ENCODE results near the gene KSR2. TPM values are rescaled to one million over a fixed set of nuclear protein-coding genes. Genes with fewer than 3 reads are reported as not detected.
A peak's percentile ranks its signal among the peaks of the same experiment; 100 is the strongest.

Gene KSR2
- total RNA-seq, 4 donors from 2014 or later = 0.02 to 0.10 TPM; not detected in 2

DNA sequence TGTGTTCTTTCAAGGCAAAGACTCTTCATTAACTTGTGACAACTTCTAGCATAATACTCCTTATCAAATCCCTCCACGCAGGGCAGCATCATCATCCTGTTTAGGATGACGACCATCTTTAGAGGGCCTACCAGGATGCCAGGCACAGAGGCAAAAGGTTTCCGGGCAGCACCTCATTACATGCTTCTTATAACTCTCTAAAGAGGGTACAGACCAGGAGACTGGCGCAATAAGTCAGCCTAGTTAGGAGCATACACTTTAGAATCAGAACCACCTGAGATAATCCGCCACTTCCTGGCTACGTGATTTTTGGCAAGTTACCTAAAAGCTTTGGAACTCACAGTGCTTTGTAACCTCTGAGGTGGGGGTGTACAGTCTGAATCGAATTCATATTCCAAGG, 471.4 kb downstream of the KSR2 start:
- intact Hi-C loops (cut with DNase I; ENCODE audit: low total_unique reads) = no loop called here
- TF ChIP-seq CTCF (IDR thresholded peaks at IDR 0.05 in 4 of 5, conservative IDR thresholded peaks at IDR 0.05 in 1 of 5) (no peak), POLR2A (IDR thresholded peaks at IDR 0.05) (no peak)
- Histone ChIP-seq H3K4me3 (no peak overlapping the region), H3K9me3 (no peaks in the 10 kb centered on the region), H3K36me3 (no peaks in the 10 kb centered on the region), H3K4me1 (peaks cover 0 to 14% of the 10 kb centered on the region in 2 donors), H3K27ac (no peak overlapping the region), H3K27me3 (no peaks in the 10 kb centered on the region)
- ATAC-seq (no peak), DNase-seq (no peak)
- in situ Hi-C loops (cut with MboI; ENCODE audit: low sequenced_read_pairs in 4 of 4) = no loop called here

DNA sequence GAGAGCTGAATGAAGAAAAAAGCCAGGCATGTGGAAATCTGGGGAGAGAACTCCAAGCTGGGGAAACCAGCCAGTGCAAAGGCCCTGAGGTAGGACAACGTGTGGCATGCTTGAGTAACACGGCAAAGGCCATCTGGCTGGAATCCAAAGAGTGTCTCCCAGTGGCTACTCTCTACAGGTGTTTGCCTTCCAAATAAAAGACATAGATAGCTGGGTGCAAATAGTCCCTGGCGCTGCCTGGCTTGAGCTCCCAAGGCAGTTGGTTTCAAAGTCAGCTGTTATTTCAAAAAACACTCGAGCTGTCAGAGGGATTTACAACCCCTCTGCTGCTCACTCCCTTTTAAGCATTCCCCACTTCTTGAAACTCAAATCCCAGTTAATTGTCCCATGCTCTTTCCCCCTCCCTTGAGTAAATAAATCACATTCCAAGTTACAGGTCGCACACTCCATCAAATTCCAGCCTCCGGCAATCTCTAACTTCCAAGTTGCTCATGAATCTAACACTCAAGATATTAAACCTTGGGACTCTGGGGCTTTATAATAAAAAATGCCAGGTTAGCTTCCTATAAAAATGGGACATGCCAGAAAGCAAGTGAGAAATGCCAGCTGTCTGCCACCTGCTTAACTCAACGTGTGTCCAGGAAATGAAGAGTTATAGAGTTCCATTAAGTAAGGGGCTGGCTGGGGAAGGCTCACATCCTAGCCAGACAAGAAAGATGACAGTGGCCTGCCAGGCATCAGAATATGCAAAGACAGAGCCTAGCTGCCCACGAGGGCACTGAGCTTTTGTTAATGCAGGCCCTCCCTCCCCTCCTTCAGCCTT, 473.7 kb downstream of the KSR2 start:
- no peaks in the 10 kb centered on the region for H3K36me3 ChIP-seq
- DNase-seq (peak in 1 of 2 donors; percentile 42), ATAC-seq (peak in 1 of 2 donors; percentile 60)
- intact Hi-C loops (cut with DNase I; ENCODE audit: low total_unique reads) = no loop called here
- TF ChIP-seq CTCF (IDR thresholded peaks at IDR 0.05 in 4 of 5, conservative IDR thresholded peaks at IDR 0.05 in 1 of 5) = no peak
- no peak for TF ChIP-seq POLR2A (IDR thresholded peaks at IDR 0.05)
- no peaks in the 10 kb centered on the region for H3K4me1 ChIP-seq
- in situ Hi-C loops (cut with MboI; ENCODE audit: low sequenced_read_pairs in 4 of 4) = no loop called here
- no peaks in the 10 kb centered on the region for H3K9me3 ChIP-seq
- no peaks in the 10 kb centered on the region for H3K27me3 ChIP-seq
- H3K27ac ChIP-seq = no peak overlapping the region
- no peak overlapping the region for H3K4me3 ChIP-seq

- no peaks in the 10 kb centered on the region for H3K36me3 ChIP-seq
- no peak overlapping the region for H3K4me3 ChIP-seq
- no peaks in the 10 kb centered on the region for H3K27me3 ChIP-seq
- in situ Hi-C loops (cut with MboI; ENCODE audit: low sequenced_read_pairs in 4 of 4) = no loop called here
- no peak overlapping the region for H3K27ac ChIP-seq
- ATAC-seq (no peak), DNase-seq (no peak)
- TF ChIP-seq CTCF (IDR thresholded peaks at IDR 0.05 in 4 of 5, conservative IDR thresholded peaks at IDR 0.05 in 1 of 5) (no peak), POLR2A (IDR thresholded peaks at IDR 0.05) (no peak)
- intact Hi-C loops (cut with DNase I; ENCODE audit: low total_unique reads) = no loop called here
- H3K9me3 ChIP-seq = no peaks in the 10 kb centered on the region
- H3K4me1 ChIP-seq = peaks cover 10 to 29% of the 10 kb centered on the region in 2 donors
These were observed 477.1 kb downstream of the KSR2 start for GRCh38 chr12:117491711-117492110.

- Histone ChIP-seq H3K4me1 (peaks cover 15 to 38% of the 10 kb centered on the region in 2 donors), H3K27ac (peak overlapping the region in 3 of 4 donors; percentile 38 to 87 (median 58)), H3K36me3 (no peaks in the 10 kb centered on the region), H3K4me3 (no peak overlapping the region), H3K27me3 (no peaks in the 10 kb centered on the region), H3K9me3 (no peaks in the 10 kb centered on the region)
- DNase-seq (no peak), ATAC-seq (no peak)
- no peak for TF ChIP-seq CTCF (IDR thresholded peaks at IDR 0.05 in 4 of 5, conservative IDR thresholded peaks at IDR 0.05 in 1 of 5)
- no peak for TF ChIP-seq POLR2A (IDR thresholded peaks at IDR 0.05)
- intact Hi-C loops (cut with DNase I; ENCODE audit: low total_unique reads) = no loop called here
- in situ Hi-C loops (cut with MboI; ENCODE audit: low sequenced_read_pairs in 4 of 4) = no loop called here
These were observed 478.7 kb downstream of the KSR2 start for GRCh38 chr12:117490130-117490529.

All from gastrocnemius medialis (tissue), 4 donors.